Measurements from ENCODE around the gene ATP2B2. TPM values are rescaled to one million over a fixed set of nuclear protein-coding genes. Genes with fewer than 3 reads are reported as not detected.

The ATP2B2 gene
- total RNA-seq, 4 donors from 2014 or later, result 0.42 to 2.0 (median 1.1) TPM

- peaks cover 0 to 9% (median 0%) of the 10 kb centered on the region in 4 donors for H3K4me1 ChIP-seq
- H3K9me3 ChIP-seq, result no peaks in the 10 kb centered on the region
- H3K27me3 ChIP-seq, result no peaks in the 10 kb centered on the region
- WGBS, 2 donors, result 91 to 92% methylated on average over 23 of the region's 23 CpGs
- no peak overlapping the region for H3K4me3 ChIP-seq
- H3K27ac ChIP-seq, result no peak overlapping the region
- no peak for DNase-seq (ENCODE audit: low spot score in 2 of 2)
- no peaks in the 10 kb centered on the region for H3K36me3 ChIP-seq
- TF ChIP-seq POLR2A (IDR thresholded peaks at IDR 0.05), result no peak
- no peak for TF ChIP-seq EP300 (IDR thresholded peaks at IDR 0.05)
- TF ChIP-seq CTCF (IDR thresholded peaks at IDR 0.05), result no peak
Measured at GRCh38 chr3:10375296-10376053, 129.9 kb downstream of the ATP2B2 start.

GRCh38 chr3:10374311-10374710 is 131.1 kb downstream of the ATP2B2 start:
- no peaks in the 10 kb centered on the region for H3K27me3 ChIP-seq

GRCh38 chr3:10373686-10374261 is 131.6 kb downstream of the ATP2B2 start:
- Histone ChIP-seq H3K9me3 (no peaks in the 10 kb centered on the region), H3K27me3 (no peaks in the 10 kb centered on the region), H3K4me1 (peaks cover 0 to 9% (median 0%) of the 10 kb centered on the region in 4 donors), H3K36me3 (no peaks in the 10 kb centered on the region), H3K4me3 (no peak overlapping the region), H3K27ac (peak overlapping the region in 2 of 4 donors; percentile 54 to 66)
- TF ChIP-seq POLR2A (IDR thresholded peaks at IDR 0.05), result no peak
- no peak for TF ChIP-seq CTCF (IDR thresholded peaks at IDR 0.05)
- no peak for TF ChIP-seq EP300 (IDR thresholded peaks at IDR 0.05)
- WGBS, 2 donors, result 63 to 70% methylated on average over 8 to 11 of the region's 11 CpGs
- no peak for DNase-seq (ENCODE audit: low spot score in 2 of 2)

More at GRCh38 chr3:10374311-10374710, 131.1 kb downstream of the ATP2B2 start:
- Histone ChIP-seq H3K4me1 (peaks cover 0 to 9% (median 0%) of the 10 kb centered on the region in 4 donors), H3K9me3 (no peaks in the 10 kb centered on the region), H3K36me3 (no peaks in the 10 kb centered on the region), H3K4me3 (no peak overlapping the region), H3K27ac (peak overlapping the region in 2 of 4 donors; percentile 54 to 67)
- WGBS, 2 donors, result 46 to 52% methylated on average over 11 of the region's 11 CpGs
- TF ChIP-seq CTCF (IDR thresholded peaks at IDR 0.05), result no peak
- TF ChIP-seq EP300 (IDR thresholded peaks at IDR 0.05), result no peak
- no peak for TF ChIP-seq POLR2A (IDR thresholded peaks at IDR 0.05)
- DNase-seq (ENCODE audit: low spot score in 2 of 2), result no peak

- TF ChIP-seq CTCF (IDR thresholded peaks at IDR 0.05), result no peak
- H3K27ac ChIP-seq, result no peak overlapping the region
- no peak for DNase-seq (ENCODE audit: low spot score in 2 of 2)
- peaks cover 0 to 13% (median 0%) of the 10 kb centered on the region in 4 donors for H3K4me1 ChIP-seq
- H3K36me3 ChIP-seq, result no peaks in the 10 kb centered on the region
- WGBS, 2 donors, result 91 to 93% methylated on average over 4 to 10 of the region's 10 CpGs
- H3K9me3 ChIP-seq, result no peaks in the 10 kb centered on the region
- H3K27me3 ChIP-seq, result no peaks in the 10 kb centered on the region
- no peak overlapping the region for H3K4me3 ChIP-seq
Measured at GRCh38 chr3:10371789-10372188, 133.6 kb downstream of the ATP2B2 start.

GRCh38 chr3:10371167-10371566 is 134.2 kb downstream of the ATP2B2 start:
- no peaks in the 10 kb centered on the region for H3K27me3 ChIP-seq
- no peak overlapping the region for H3K27ac ChIP-seq
- TF ChIP-seq EP300 (IDR thresholded peaks at IDR 0.05), result no peak
- TF ChIP-seq CTCF (IDR thresholded peaks at IDR 0.05), result no peak
- TF ChIP-seq POLR2A (IDR thresholded peaks at IDR 0.05), result no peak
- peaks cover 0 to 14% (median 0%) of the 10 kb centered on the region in 4 donors for H3K4me1 ChIP-seq
- H3K9me3 ChIP-seq, result no peaks in the 10 kb centered on the region
- no peaks in the 10 kb centered on the region for H3K36me3 ChIP-seq
- no peak overlapping the region for H3K4me3 ChIP-seq
- WGBS, 2 donors, result 79 to 92% methylated on average over 3 of the region's 3 CpGs
- DNase-seq (ENCODE audit: low spot score in 2 of 2), result no peak

Data from tibial nerve (tissue), 4 donors.